ENCODE results near the gene EVI2B.
"Not testable (repeated sequence)": the region's sequence is repeated elsewhere in the genome, so short reads cannot be mapped to it uniquely, and the experiment has no call there.

Gene EVI2B

GRCh38 chr17:31269036-31269577, 44.7 kb downstream of the EVI2B start:
- DNase-seq = no peak

- DNase-seq = no peak
These were observed 47.8 kb downstream of the EVI2B start for GRCh38 chr17:31266042-31266441.

- not testable (repeated sequence) for DNase-seq
These were observed 50.9 kb downstream of the EVI2B start for GRCh38 chr17:31262923-31263322.

GRCh38 chr17:31261601-31262000, 52.3 kb downstream of the EVI2B start:
- no peak for DNase-seq

- no peak for DNase-seq
These were observed 53.7 kb downstream of the EVI2B start for GRCh38 chr17:31260151-31260550.

GRCh38 chr17:31256936-31257335, 56.9 kb downstream of the EVI2B start:
- DNase-seq = no peak

GRCh38 chr17:31254654-31255053, 59.2 kb downstream of the EVI2B start:
- no peak for DNase-seq

All from NCI-H69 (cell line).